HL-60 (cell line): ENCODE results near the gene FCRL6.

Experiments
- DNase-seq, 2 experiments: peaks; one replicate each; pipeline ENCODE4 v3.0.0-alpha.2; 2010 to 2020; ENCODE audit warnings: low read depth in 1 of 2, low spot score in 1 of 2
- H3K27ac ChIP-seq: fragments of 250-450 bp; sonication (Bioruptor Pico); replicated peaks from 2 replicates; pipeline ENCODE4 v1.5.1; 2020; ENCODE audit warnings: mild to moderate bottlenecking, moderate library complexity
- H3K27me3 ChIP-seq: fragments of 250-450 bp; sonication (Bioruptor Pico); 2 replicates; pipeline ENCODE4 v1.5.1; 2021; ENCODE audit warnings: mild to moderate bottlenecking, moderate library complexity; ENCODE audit not compliant: insufficient read depth, poor library complexity, severe bottlenecking
- H3K4me3 ChIP-seq: replicated peaks from 2 replicates; pipeline ENCODE4 v1.5.1; 2011; ENCODE audit warnings: mild to moderate bottlenecking, control low read depth, low read length; ENCODE audit not compliant: insufficient read depth
- GABPA ChIP-seq: IDR thresholded peaks from 2 replicates; pipeline ENCODE4 v1.6.1; 2012; ENCODE audit warnings: low read depth
- POLR2AphosphoS5 ChIP-seq: IDR thresholded peaks from 2 replicates; pipeline ENCODE4 v1.6.1; 2012; ENCODE audit warnings: low read depth
- SPI1 ChIP-seq: IDR thresholded peaks from 2 replicates; pipeline ENCODE4 v1.6.1; 2012; ENCODE audit warnings: low read depth, mild to moderate bottlenecking, borderline replicate concordance
- TF ChIP-seq, protein P1 (sequence below): IDR thresholded peaks from one replicate; pipeline ENCODE4 v1.5.1; 2011; ENCODE audit warnings: low read length, control low read depth, inconsistent platforms; ENCODE audit not compliant: insufficient read depth
- TF ChIP-seq, protein P2 (sequence below): IDR thresholded peaks from 2 replicates; pipeline ENCODE4 v1.6.1; 2012; ENCODE audit warnings: low read depth; ENCODE audit not compliant: insufficient replicate concordance

FCRL6 gene

DNA sequence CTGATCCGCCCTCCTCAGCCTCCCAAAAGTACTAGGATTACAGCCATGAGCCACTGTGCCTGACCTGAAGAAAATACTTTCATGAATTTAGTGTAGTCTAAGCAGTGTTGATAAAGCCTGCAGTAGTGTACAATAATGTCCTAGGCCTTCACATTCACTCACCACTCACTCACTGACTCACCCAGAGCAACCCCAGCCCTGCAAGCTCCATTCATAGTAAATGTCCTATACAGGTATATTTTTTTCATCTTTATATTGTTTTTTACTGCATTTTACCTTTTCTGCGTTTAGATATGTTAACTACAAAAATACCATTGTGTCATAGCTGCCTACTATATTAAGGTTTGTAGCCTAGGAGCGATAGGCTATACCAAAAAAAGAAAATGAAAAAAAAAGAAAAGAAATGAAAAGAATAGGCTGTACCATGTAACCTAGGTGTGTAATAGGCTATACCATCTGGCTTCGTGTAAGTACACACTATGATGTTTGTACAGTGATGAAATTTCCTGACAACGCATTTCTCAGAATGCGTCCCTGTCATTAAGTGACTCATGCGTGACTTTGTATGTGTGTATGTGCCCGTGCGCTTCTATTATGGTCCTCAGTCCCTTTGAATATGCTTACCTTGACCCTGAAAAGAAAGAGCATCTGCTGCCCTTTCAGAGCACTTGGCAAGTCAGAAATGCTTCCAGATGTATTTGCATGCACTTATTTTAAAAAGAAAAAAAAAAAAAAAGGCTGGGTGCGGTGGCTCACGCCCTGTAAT, 15.3 kb downstream of the FCRL6 start:
- no peak overlapping the region for H3K27ac ChIP-seq
- peaks cover 4% of the 10 kb centered on the region for H3K27me3 ChIP-seq
- TF ChIP-seq GABPA (no peak), SPI1 (no peak), POLR2AphosphoS5 (no peak)
- TF ChIP-seq, protein P1, sequence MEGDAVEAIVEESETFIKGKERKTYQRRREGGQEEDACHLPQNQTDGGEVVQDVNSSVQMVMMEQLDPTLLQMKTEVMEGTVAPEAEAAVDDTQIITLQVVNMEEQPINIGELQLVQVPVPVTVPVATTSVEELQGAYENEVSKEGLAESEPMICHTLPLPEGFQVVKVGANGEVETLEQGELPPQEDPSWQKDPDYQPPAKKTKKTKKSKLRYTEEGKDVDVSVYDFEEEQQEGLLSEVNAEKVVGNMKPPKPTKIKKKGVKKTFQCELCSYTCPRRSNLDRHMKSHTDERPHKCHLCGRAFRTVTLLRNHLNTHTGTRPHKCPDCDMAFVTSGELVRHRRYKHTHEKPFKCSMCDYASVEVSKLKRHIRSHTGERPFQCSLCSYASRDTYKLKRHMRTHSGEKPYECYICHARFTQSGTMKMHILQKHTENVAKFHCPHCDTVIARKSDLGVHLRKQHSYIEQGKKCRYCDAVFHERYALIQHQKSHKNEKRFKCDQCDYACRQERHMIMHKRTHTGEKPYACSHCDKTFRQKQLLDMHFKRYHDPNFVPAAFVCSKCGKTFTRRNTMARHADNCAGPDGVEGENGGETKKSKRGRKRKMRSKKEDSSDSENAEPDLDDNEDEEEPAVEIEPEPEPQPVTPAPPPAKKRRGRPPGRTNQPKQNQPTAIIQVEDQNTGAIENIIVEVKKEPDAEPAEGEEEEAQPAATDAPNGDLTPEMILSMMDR, result no peak
- TF ChIP-seq, protein P2, sequence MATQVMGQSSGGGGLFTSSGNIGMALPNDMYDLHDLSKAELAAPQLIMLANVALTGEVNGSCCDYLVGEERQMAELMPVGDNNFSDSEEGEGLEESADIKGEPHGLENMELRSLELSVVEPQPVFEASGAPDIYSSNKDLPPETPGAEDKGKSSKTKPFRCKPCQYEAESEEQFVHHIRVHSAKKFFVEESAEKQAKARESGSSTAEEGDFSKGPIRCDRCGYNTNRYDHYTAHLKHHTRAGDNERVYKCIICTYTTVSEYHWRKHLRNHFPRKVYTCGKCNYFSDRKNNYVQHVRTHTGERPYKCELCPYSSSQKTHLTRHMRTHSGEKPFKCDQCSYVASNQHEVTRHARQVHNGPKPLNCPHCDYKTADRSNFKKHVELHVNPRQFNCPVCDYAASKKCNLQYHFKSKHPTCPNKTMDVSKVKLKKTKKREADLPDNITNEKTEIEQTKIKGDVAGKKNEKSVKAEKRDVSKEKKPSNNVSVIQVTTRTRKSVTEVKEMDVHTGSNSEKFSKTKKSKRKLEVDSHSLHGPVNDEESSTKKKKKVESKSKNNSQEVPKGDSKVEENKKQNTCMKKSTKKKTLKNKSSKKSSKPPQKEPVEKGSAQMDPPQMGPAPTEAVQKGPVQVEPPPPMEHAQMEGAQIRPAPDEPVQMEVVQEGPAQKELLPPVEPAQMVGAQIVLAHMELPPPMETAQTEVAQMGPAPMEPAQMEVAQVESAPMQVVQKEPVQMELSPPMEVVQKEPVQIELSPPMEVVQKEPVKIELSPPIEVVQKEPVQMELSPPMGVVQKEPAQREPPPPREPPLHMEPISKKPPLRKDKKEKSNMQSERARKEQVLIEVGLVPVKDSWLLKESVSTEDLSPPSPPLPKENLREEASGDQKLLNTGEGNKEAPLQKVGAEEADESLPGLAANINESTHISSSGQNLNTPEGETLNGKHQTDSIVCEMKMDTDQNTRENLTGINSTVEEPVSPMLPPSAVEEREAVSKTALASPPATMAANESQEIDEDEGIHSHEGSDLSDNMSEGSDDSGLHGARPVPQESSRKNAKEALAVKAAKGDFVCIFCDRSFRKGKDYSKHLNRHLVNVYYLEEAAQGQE, result no peak
- no peak for DNase-seq
- no peak overlapping the region for H3K4me3 ChIP-seq

DNA sequence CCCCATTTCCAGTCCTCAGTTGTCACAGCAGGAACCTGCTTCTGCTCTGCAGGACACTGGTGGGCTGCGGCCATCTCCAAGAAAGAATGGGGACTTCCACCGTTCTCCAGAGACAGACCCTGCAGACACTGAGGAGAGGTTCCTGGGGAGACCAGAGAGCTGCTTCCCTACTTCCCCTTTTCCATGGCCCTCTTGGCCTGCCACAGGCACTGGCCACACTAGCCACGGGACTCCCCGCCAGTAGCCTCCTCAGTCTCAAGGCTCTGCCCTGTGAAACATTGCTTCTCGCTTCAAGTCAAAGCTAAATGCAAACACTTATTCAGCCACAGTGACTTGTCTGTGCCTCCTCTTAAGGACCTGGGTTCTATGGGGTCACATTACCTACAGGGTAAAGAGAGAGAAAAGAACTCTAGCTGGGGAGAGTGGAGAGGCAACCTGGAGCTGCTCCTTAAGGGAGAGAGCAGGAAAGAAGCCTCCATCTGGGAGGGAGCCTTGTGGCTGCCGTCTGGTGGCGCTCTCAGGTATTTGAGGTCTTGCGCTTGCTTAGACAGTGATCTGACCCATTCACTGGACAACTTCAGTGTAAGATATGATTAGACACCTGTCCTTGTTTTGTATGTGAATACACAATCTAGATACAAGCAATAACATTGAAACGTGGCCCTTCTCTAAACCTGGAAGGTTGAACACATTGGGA, 19.2 kb downstream of the FCRL6 start:
- Histone ChIP-seq H3K27ac (no peak overlapping the region), H3K27me3 (no peaks in the 10 kb centered on the region), H3K4me3 (no peak overlapping the region)
- DNase-seq, result no peak
- TF ChIP-seq SPI1, result peak; percentile 10; the same call in 1 of the 2 replicates
- TF ChIP-seq GABPA, result no peak

DNA sequence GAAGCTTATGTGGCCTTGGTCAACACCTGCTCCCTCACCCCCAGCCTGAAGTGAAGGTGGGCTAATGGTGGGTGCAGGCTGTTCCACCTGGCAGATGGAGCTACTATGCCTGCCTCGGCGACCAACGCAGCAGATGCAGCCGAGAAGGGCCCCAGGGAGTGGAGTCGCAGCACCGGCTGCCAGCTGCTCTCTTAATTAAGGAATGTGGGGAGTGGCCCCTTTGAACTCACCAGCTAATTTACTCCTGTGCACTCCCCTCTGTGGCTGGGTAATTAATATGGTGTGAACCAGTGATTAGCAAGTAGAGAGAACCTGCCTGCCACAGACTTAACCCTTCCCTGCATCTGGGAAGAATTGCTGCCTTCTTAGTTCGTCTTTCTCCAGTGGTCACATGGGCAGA, 21.2 kb downstream of the FCRL6 start:
- Histone ChIP-seq H3K4me3 (no peak overlapping the region), H3K27me3 (no peaks in the 10 kb centered on the region), H3K27ac (no peak overlapping the region)
- no peak for DNase-seq
- TF ChIP-seq, protein P2, result no peak
- no peak for TF ChIP-seq POLR2AphosphoS5
- TF ChIP-seq GABPA, result no peak
- no peak for TF ChIP-seq SPI1
- TF ChIP-seq, protein P1, result no peak

DNA sequence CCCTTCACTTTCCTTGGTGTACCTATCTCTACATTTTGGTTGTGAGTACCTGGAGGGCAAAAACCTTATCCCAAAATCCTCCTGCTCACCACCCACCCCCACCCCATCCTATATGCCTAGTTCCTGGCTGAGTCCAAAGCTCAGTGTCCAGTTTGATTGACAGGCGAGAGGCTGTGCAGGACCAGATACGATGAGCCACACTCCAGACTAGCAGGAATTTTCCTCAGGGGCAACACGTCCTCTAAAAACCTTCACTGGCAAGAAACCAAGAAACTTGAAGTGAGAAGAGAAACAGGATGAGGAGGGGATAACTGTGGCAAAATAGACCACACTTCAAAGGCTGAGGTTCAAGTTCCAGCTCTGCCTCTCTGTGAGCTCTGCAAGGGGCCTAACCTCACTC, 23.4 kb downstream of the FCRL6 start:
- H3K27me3 ChIP-seq, result no peaks in the 10 kb centered on the region
- no peak for DNase-seq
- TF ChIP-seq GABPA, result no peak
- TF ChIP-seq POLR2AphosphoS5, result no peak
- TF ChIP-seq, protein P2, result no peak
- TF ChIP-seq, protein P1, result no peak
- H3K4me3 ChIP-seq, result no peak overlapping the region
- H3K27ac ChIP-seq, result no peak overlapping the region
